ENCODE results near the gene EIF2D. TPM values are rescaled to one million over a fixed set of nuclear protein-coding genes. Genes with fewer than 3 reads are reported as not detected.

Gene EIF2D
- total and polyA plus RNA-seq, 9 of the 15 experiments (the other 6 are each of a cell fraction or from before 2014, with no cell fraction given), result 81.1 to 138 (median 93.9) TPM

DNA sequence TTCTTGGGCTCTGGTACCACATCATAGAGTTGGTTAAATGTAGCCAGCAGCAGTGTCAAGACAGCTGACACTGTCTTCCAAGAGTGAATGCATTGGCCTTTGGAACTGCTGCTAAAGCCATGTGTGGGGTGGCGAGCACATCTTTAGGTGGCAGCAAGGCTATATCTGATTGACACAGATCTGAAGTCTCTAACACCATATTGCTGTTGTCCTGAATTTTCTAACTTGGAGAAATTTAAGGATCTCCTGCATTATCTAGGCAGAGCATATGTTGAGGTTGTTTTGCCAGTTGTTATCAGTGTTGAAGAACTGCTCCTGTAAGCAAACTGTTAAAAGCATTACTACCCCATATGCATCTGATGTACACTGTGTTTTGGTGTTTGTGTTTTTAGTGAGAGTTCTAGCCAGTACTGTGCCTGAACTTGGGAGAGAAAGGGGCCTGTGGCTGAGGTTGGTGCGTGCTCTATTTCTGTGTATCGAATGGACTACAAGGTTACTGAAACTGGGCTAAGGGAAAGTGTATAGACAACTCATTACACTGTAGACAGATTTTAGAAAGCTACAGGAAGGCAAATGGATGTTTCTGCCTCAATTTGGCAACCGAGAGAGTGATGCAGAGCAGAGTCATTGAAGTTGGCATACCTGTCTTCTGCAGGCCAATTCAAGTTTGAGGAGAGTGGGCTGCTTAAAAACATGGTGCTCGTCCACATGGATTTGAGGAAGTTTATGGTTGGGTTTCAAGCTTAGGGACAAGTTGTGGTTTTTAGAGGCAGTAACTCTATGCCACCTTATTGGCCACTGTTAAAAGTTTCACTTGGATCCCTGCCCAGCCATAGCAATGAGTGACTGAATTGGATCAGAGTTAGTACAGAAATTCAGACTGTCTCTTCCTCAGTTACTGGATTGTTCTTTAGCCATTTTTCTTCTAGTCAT, 40.0 kb upstream of the EIF2D start (continued):
- TF ChIP-seq ZFP91 (CRISPR knock-in tag; IDR thresholded peaks at IDR 0.05) (no peak), RBM25 (IDR thresholded peaks at IDR 0.05; ENCODE audit: low read depth, low read length, severe bottlenecking) (no peak), MCM7 (IDR thresholded peaks at IDR 0.05) (no peak), CEBPB (tag; IDR thresholded peaks at IDR 0.05) (0 out of 2 replicates have a peak, but pooled peaks have one; percentile 23), EGR1 (conservative IDR thresholded peaks at IDR 0.05) (no peak), ZNF77 (CRISPR knock-in tag; IDR thresholded peaks at IDR 0.05) (no peak), PHB (CRISPR knock-in tag; IDR thresholded peaks at IDR 0.05) (no peak), MIER1 (IDR thresholded peaks at IDR 0.05; ENCODE audit: low read depth) (peak; percentile 15; the same call in 1 of the 2 replicates), E2F1 (CRISPR knock-in tag; IDR thresholded peaks at IDR 0.05) (no peak), GTF2B (IDR thresholded peaks at IDR 0.05; ENCODE audit: extremely low read depth, insufficient read length) (no peak), ZNF551 (CRISPR knock-in tag; IDR thresholded peaks at IDR 0.05) (no peak), ZNF57 (CRISPR knock-in tag; IDR thresholded peaks at IDR 0.05) (no peak), ZNF561 (CRISPR knock-in tag; conservative IDR thresholded peaks at IDR 0.05) (no peak), ZC3H4 (CRISPR knock-in tag; IDR thresholded peaks at IDR 0.05; ENCODE audit: borderline replicate concordance) (no peak), ATF1 (CRISPR knock-in tag; IDR thresholded peaks at IDR 0.05) (no peak), ATF1 (tag; IDR thresholded peaks at IDR 0.05) (peak; percentile 34; the same call in 1 of the 2 replicates), SMARCB1 (IDR thresholded peaks at IDR 0.05; ENCODE audit: insufficient read length, low read depth) (no peak), ETS2 (tag; IDR thresholded peaks at IDR 0.05; ENCODE audit: borderline replicate concordance, poor library complexity, severe bottlenecking) (no peak), TBP (optimal IDR thresholded peaks at IDR 0.05; ENCODE audit: low read depth, low read length) (peak; percentile 46), FOXP1 (CRISPR knock-in tag; IDR thresholded peaks at IDR 0.05) (peak; percentile 94), FOSL1 (tag; conservative IDR thresholded peaks at IDR 0.05) (peak; percentile 65), HMGN3 (IDR thresholded peaks at IDR 0.05; ENCODE audit: borderline replicate concordance, extremely low read depth, insufficient read length, low read depth, low read length) (no peak), GATAD2B (IDR thresholded peaks at IDR 0.05; ENCODE audit: borderline replicate concordance) (peak; percentile 94)
- TF ChIP-seq, protein P1, sequence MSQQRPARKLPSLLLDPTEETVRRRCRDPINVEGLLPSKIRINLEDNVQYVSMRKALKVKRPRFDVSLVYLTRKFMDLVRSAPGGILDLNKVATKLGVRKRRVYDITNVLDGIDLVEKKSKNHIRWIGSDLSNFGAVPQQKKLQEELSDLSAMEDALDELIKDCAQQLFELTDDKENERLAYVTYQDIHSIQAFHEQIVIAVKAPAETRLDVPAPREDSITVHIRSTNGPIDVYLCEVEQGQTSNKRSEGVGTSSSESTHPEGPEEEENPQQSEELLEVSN (IDR thresholded peaks at IDR 0.05; ENCODE audit: borderline replicate concordance in 1 of 2, extremely low read depth in 1 of 2, insufficient read depth in 1 of 2, insufficient read length in 1 of 2, low read depth in 1 of 2, low read length in 1 of 2, poor library complexity in 1 of 2, severe bottlenecking in 1 of 2), result peak in 1 of 2 experiments; percentile 22
